ENCODE results near the gene RBP7. TPM values are rescaled to one million over a fixed set of nuclear protein-coding genes. Genes with fewer than 3 reads are reported as not detected.

RBP7 gene
- total RNA-seq (2022; extraction: Qiagen RNA extraction; ENCODE audit: low read depth), result 6.2 to 7.8 TPM (median 6.9 TPM) in 5 replicates

GRCh38 chr1:9996624-9997582 lies at the start of gene RBP7:
RBP7 (plus strand) TSS chr1:9997228; CDS start chr1:9997259, 31 bp downstream.

GRCh38 chr1:10032590-10033358 lies 35.7 kb downstream of the RBP7 start, which contains the start of gene UBE4B:
UBE4B (plus strand) TSS chr1:10032958; CDS start chr1:10033671, 713 bp downstream.

Other genes with a start within 250 kb of the RBP7 start
- 54.6 to 67.4 TPM (median 63.2 TPM) in 5 replicates for gene CLSTN1, start 173.3 kb upstream of the RBP7 start, total RNA-seq (2022; extraction: Qiagen RNA extraction; ENCODE audit: low read depth)
- gene CTNNBIP1, start 87.0 kb upstream of the RBP7 start, total RNA-seq (2022; extraction: Qiagen RNA extraction; ENCODE audit: low read depth), result 7.2 to 10.9 TPM (median 9.3 TPM) in 5 replicates
- 20.6 to 23.6 TPM (median 22.4 TPM) in 5 replicates for gene LZIC, start 53.8 kb upstream of the RBP7 start, total RNA-seq (2022; extraction: Qiagen RNA extraction; ENCODE audit: low read depth)
- 1.9 to 2.6 TPM (median 2.2 TPM) in 5 replicates for gene NMNAT1, start 53.8 kb upstream of the RBP7 start, total RNA-seq (2022; extraction: Qiagen RNA extraction; ENCODE audit: low read depth)
- gene UBE4B, start 35.7 kb downstream of the RBP7 start, total RNA-seq (2022; extraction: Qiagen RNA extraction; ENCODE audit: low read depth), result 11.5 to 14.0 TPM (median 12.7 TPM) in 5 replicates
- 9.5 to 15.2 TPM (median 13.0 TPM) in 5 replicates for gene KIF1B, start 213.3 kb downstream of the RBP7 start, total RNA-seq (2022; extraction: Qiagen RNA extraction; ENCODE audit: low read depth)

Measured in A549 treated with GW870086 at 1 μM for 4 hours (cell line).